Neural progenitor cell (in vitro differentiated cells): ENCODE results near the gene FAM209A. TPM values are rescaled to one million over a fixed set of nuclear protein-coding genes. Genes with fewer than 3 reads are reported as not detected.
A peak's percentile ranks its signal among the peaks of the same experiment; 100 is the strongest.

Experiments
- DNase-seq: peaks from one replicate; pipeline ENCODE4 v3.0.0-alpha.2; 2016; ENCODE audit warnings: low spot score
- H2AFZ ChIP-seq: fragments of 200-600 bp; sonication (generic); replicated peaks from 2 replicates; pipeline ENCODE4 v1.6.1; 2016; ENCODE audit warnings: antibody characterized with exemption
- H3F3A ChIP-seq: fragments of 200-600 bp; sonication (generic); 2 replicates; pipeline ENCODE4 v1.6.1; 2016; ENCODE audit warnings: antibody characterized with exemption, low read depth
- H3K27ac ChIP-seq: fragments of 200-600 bp; sonication (generic); 2 replicates; pipeline ENCODE4 v1.5.1; 2016; ENCODE audit warnings: mild to moderate bottlenecking
- H3K27me3 ChIP-seq: fragments of 200-600 bp; sonication (generic); 2 replicates; pipeline ENCODE4 v1.6.1; 2016; ENCODE audit warnings: mild to moderate bottlenecking, moderate library complexity
- H3K36me3 ChIP-seq: fragments of 200-600 bp; sonication (generic); 2 replicates; pipeline ENCODE4 v1.5.1; 2016
- H3K4me1 ChIP-seq: fragments of 200-600 bp; sonication (generic); 2 replicates; pipeline ENCODE4 v1.6.1; 2016; ENCODE audit warnings: mixed run types
- H3K4me2 ChIP-seq: fragments of 200-600 bp; sonication (generic); 2 replicates; pipeline ENCODE4 v1.6.1; 2016
- H3K4me3 ChIP-seq: fragments of 200-600 bp; sonication (generic); 2 replicates; pipeline ENCODE4 v1.5.1; 2016
- H3K79me2 ChIP-seq: fragments of 200-600 bp; sonication (generic); 2 replicates; pipeline ENCODE4 v1.6.1; 2016; ENCODE audit warnings: low read depth
- H3K9ac ChIP-seq: fragments of 200-600 bp; sonication (generic); 2 replicates; pipeline ENCODE4 v1.6.1; 2016
- H3K9me3 ChIP-seq: fragments of 200-600 bp; sonication (generic); 2 replicates; pipeline ENCODE4 v1.5.1; 2016; ENCODE audit warnings: low read depth
- H4K20me1 ChIP-seq: fragments of 200-600 bp; sonication (generic); 2 replicates; pipeline ENCODE4 v1.6.1; 2016; ENCODE audit warnings: low read depth
- H3K27ac Mint-ChIP-seq: 3 replicates; pipeline ENCODE4 v1.8.0; 2021; ENCODE audit warnings: mixed read lengths
- H3K27me3 Mint-ChIP-seq: 2 replicates; pipeline ENCODE4 v1.8.0; 2022; ENCODE audit warnings: low read depth, mild to moderate bottlenecking, inconsistent platforms, moderate library complexity, mixed read lengths; ENCODE audit not compliant: insufficient read depth
- H3K36me3 Mint-ChIP-seq: 3 replicates; pipeline ENCODE4 v1.8.0; 2021; ENCODE audit warnings: mixed read lengths
- H3K4me1 Mint-ChIP-seq: 3 replicates; pipeline ENCODE4 v1.8.0; 2021; ENCODE audit warnings: mixed read lengths
- H3K4me3 Mint-ChIP-seq: 3 replicates; pipeline ENCODE4 v1.8.0; 2021; ENCODE audit warnings: mild to moderate bottlenecking, moderate library complexity, mixed read lengths
- H3K9me3 Mint-ChIP-seq: 3 replicates; pipeline ENCODE4 v1.8.0; 2020; ENCODE audit warnings: mixed read lengths
- CTCF ChIP-seq: fragments of 200-600 bp; sonication (generic); IDR thresholded peaks from 2 replicates; pipeline ENCODE4 v1.5.1; 2017; ENCODE audit warnings: antibody characterized with exemption, mild to moderate bottlenecking
- EZH2 ChIP-seq: fragments of 200-600 bp; sonication (generic); IDR thresholded peaks from 2 replicates; pipeline ENCODE4 v1.6.1; 2017; ENCODE audit warnings: antibody characterized with exemption, mild to moderate bottlenecking, moderate library complexity
- EZH2phosphoT487 ChIP-seq: fragments of 200-600 bp; sonication (generic); IDR thresholded peaks from 2 replicates; pipeline ENCODE4 v1.6.1; 2017; ENCODE audit warnings: antibody characterized with exemption
- total RNA-seq: library from RNA; depleted of rRNA; stranded (reverse); fragments of >200 nt; gene quantifications from 2 replicates; pipeline ENCODE4 v1.2.3, GENCODE V29; 2015; ENCODE audit warnings: low replicate concordance

Gene FAM209A
- total RNA-seq, 1 donor from 2014 or later = not detected

GRCh38 chr20:56566621-56567020, 42.1 kb downstream of the FAM209A start:
- DNase-seq = no peak
- Histone ChIP-seq H3K9me3 (no peaks in the 10 kb centered on the region), H3F3A (no peaks in the 10 kb centered on the region), H3K4me2 (no peak overlapping the region), H3K79me2 (no peaks in the 10 kb centered on the region), H3K27me3 (no peaks in the 10 kb centered on the region), H3K36me3 (no peaks in the 10 kb centered on the region), H3K4me3 (no peak overlapping the region), H3K4me1 (no peaks in the 10 kb centered on the region), H4K20me1 (no peaks in the 10 kb centered on the region), H3K9ac (no peak overlapping the region), H3K27ac (no peak overlapping the region), H2AFZ (no peak overlapping the region)
- H3K9me3 Mint-ChIP-seq = no peaks in the 10 kb centered on the region
- H3K27me3 Mint-ChIP-seq = peaks cover 6% of the 10 kb centered on the region
- TF ChIP-seq CTCF (no peak), EZH2 (no peak), EZH2phosphoT487 (no peak)
- H3K27ac Mint-ChIP-seq = peak overlapping the region; percentile 76
- H3K4me1 Mint-ChIP-seq = peaks cover 9% of the 10 kb centered on the region
- no peak overlapping the region for H3K4me3 Mint-ChIP-seq
- no peaks in the 10 kb centered on the region for H3K36me3 Mint-ChIP-seq

- H3K36me3 Mint-ChIP-seq = no peaks in the 10 kb centered on the region
- Histone ChIP-seq H2AFZ (no peak overlapping the region), H3K4me1 (peaks cover 5% of the 10 kb centered on the region), H3K27me3 (no peaks in the 10 kb centered on the region), H4K20me1 (no peaks in the 10 kb centered on the region), H3K4me3 (no peak overlapping the region), H3K79me2 (no peaks in the 10 kb centered on the region), H3K4me2 (no peak overlapping the region), H3K36me3 (no peaks in the 10 kb centered on the region), H3K27ac (no peak overlapping the region), H3K9ac (no peak overlapping the region), H3K9me3 (no peaks in the 10 kb centered on the region), H3F3A (no peaks in the 10 kb centered on the region)
- no peak overlapping the region for H3K27ac Mint-ChIP-seq
- TF ChIP-seq EZH2 = no peak
- TF ChIP-seq CTCF = no peak
- TF ChIP-seq EZH2phosphoT487 = no peak
- H3K9me3 Mint-ChIP-seq = no peaks in the 10 kb centered on the region
- DNase-seq = no peak
- H3K4me3 Mint-ChIP-seq = no peak overlapping the region
- H3K27me3 Mint-ChIP-seq = peaks cover 8% of the 10 kb centered on the region
- peaks cover 12% of the 10 kb centered on the region for H3K4me1 Mint-ChIP-seq
Observed at GRCh38 chr20:56570832-56571231, 46.3 kb downstream of the FAM209A start.

- H3F3A ChIP-seq = no peaks in the 10 kb centered on the region
- TF ChIP-seq CTCF = no peak
- no peak for TF ChIP-seq EZH2
- TF ChIP-seq EZH2phosphoT487 = no peak
- H3K79me2 ChIP-seq = no peaks in the 10 kb centered on the region
- no peaks in the 10 kb centered on the region for H3K36me3 ChIP-seq
- no peaks in the 10 kb centered on the region for H3K9me3 ChIP-seq
- Mint-ChIP-seq H3K27me3 (peaks cover 8% of the 10 kb centered on the region), H3K36me3 (no peaks in the 10 kb centered on the region), H3K4me1 (peaks cover 3% of the 10 kb centered on the region), H3K27ac (no peak overlapping the region), H3K4me3 (no peak overlapping the region), H3K9me3 (no peaks in the 10 kb centered on the region)
- no peaks in the 10 kb centered on the region for H3K27me3 ChIP-seq
- H3K9ac ChIP-seq = no peak overlapping the region
- no peak overlapping the region for H3K4me2 ChIP-seq
- H3K4me1 ChIP-seq = peaks cover 5% of the 10 kb centered on the region
- H3K27ac ChIP-seq = no peak overlapping the region
- no peaks in the 10 kb centered on the region for H4K20me1 ChIP-seq
- no peak overlapping the region for H2AFZ ChIP-seq
- H3K4me3 ChIP-seq = no peak overlapping the region
- no peak for DNase-seq
Observed at GRCh38 chr20:56572172-56572571, 47.6 kb downstream of the FAM209A start.
